Endothelial cell (in vitro differentiated cells): Measurements from ENCODE around the gene EPHB1. TPM values are rescaled to one million over a fixed set of nuclear protein-coding genes. Genes with fewer than 3 reads are reported as not detected.

Experiments used
- DNase-seq: peaks from one replicate; pipeline ENCODE4 v3.0.0; 2021; ENCODE audit warnings: low spot score
- H3K27ac Mint-ChIP-seq: one replicate; pipeline ENCODE4 v1.8.0; 2021; ENCODE audit warnings: mixed read lengths, inconsistent platforms; ENCODE audit not compliant: unreplicated experiment
- H3K27me3 Mint-ChIP-seq: one replicate; pipeline ENCODE4 v1.8.0; 2021; ENCODE audit warnings: mild to moderate bottlenecking, moderate library complexity, mixed read lengths, inconsistent platforms; ENCODE audit not compliant: unreplicated experiment
- H3K36me3 Mint-ChIP-seq: one replicate; pipeline ENCODE4 v1.8.0; 2021; ENCODE audit warnings: mild to moderate bottlenecking, low read depth, mixed read lengths, inconsistent platforms; ENCODE audit not compliant: unreplicated experiment
- H3K4me1 Mint-ChIP-seq: one replicate; pipeline ENCODE4 v1.8.0; 2021; ENCODE audit warnings: mild to moderate bottlenecking, mixed read lengths, inconsistent platforms; ENCODE audit not compliant: unreplicated experiment
- H3K4me3 Mint-ChIP-seq: one replicate; pipeline ENCODE4 v1.8.0; 2021; ENCODE audit warnings: mild to moderate bottlenecking, mixed read lengths, inconsistent platforms; ENCODE audit not compliant: unreplicated experiment
- H3K9me3 Mint-ChIP-seq: one replicate; pipeline ENCODE4 v1.8.0; 2021; ENCODE audit warnings: mixed read lengths, inconsistent platforms; ENCODE audit not compliant: unreplicated experiment
- CTCF ChIP-seq: fragments of 200-600 bp; sonication (generic); IDR thresholded peaks from one replicate; pipeline ENCODE4 v1.5.0; 2021; ENCODE audit warnings: antibody characterized with exemption; ENCODE audit not compliant: unreplicated experiment
- total RNA-seq: library from RNA; stranded (reverse); fragmentation: NEBNext Ultra II Directional; extraction: Animal tissue kit (Norgen Biotek cat#: 25700); gene quantifications from one replicate; pipeline ENCODE4 v1.2.1, GENCODE V29; 2021; ENCODE audit not compliant: unreplicated experiment

Gene EPHB1
- total RNA-seq, 1 donor from 2014 or later: 5.7 TPM

DNA sequence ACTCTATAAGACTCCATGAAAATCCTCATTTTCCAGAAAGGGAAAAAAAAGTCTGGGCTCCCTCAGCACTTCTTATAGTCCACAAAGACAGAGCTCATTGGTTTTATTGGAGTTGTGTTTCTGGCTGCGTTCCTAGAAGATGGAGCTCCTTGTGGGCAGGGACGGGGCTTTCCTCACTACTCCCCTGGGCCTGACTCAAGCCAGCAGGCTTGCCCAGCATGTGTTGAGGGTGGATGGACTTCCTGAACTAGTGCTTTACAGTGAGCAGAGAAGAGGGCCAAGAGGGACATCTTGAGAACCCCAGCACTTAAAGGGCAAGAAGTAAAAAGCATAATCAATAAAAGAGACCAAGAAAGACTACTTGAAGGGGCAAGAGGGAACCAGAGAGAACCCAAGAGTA lies 43.2 kb upstream of the EPHB1 start:
- Mint-ChIP-seq H3K27me3 (peaks cover 4% of the 10 kb centered on the region), H3K4me3 (no peak overlapping the region), H3K9me3 (no peaks in the 10 kb centered on the region), H3K27ac (no peak overlapping the region), H3K4me1 (no peaks in the 10 kb centered on the region), H3K36me3 (no peaks in the 10 kb centered on the region)
- DNase-seq: no peak
- TF ChIP-seq CTCF: no peak

- Mint-ChIP-seq H3K4me1 (no peaks in the 10 kb centered on the region), H3K36me3 (no peaks in the 10 kb centered on the region), H3K4me3 (no peak overlapping the region), H3K27ac (no peak overlapping the region), H3K27me3 (peaks cover 4% of the 10 kb centered on the region), H3K9me3 (no peaks in the 10 kb centered on the region)
- no peak for DNase-seq
- no peak for TF ChIP-seq CTCF
These were observed 42.1 kb upstream of the EPHB1 start for GRCh38 chr3:134752761-134753461.

GRCh38 chr3:134753999-134754742 lies 40.9 kb upstream of the EPHB1 start:
- DNase-seq: no peak
- no peak for TF ChIP-seq CTCF
- H3K27me3 Mint-ChIP-seq: peaks cover 2% of the 10 kb centered on the region

GRCh38 chr3:134754768-134755559 lies 40.1 kb upstream of the EPHB1 start:
- Mint-ChIP-seq H3K9me3 (no peaks in the 10 kb centered on the region), H3K4me3 (no peak overlapping the region), H3K27me3 (peaks cover 2% of the 10 kb centered on the region), H3K4me1 (no peaks in the 10 kb centered on the region), H3K36me3 (no peaks in the 10 kb centered on the region), H3K27ac (no peak overlapping the region)
- DNase-seq: peak; percentile 80
- peak; percentile 63 for TF ChIP-seq CTCF

More at GRCh38 chr3:134753999-134754742, 40.9 kb upstream of the EPHB1 start:
- H3K27ac Mint-ChIP-seq: no peak overlapping the region
- no peaks in the 10 kb centered on the region for H3K4me1 Mint-ChIP-seq
- H3K4me3 Mint-ChIP-seq: no peak overlapping the region
- H3K36me3 Mint-ChIP-seq: no peaks in the 10 kb centered on the region
- no peaks in the 10 kb centered on the region for H3K9me3 Mint-ChIP-seq
